Liver (tissue), 9 donors: Measurements from ENCODE around the gene BAIAP2. TPM values are rescaled to one million over a fixed set of nuclear protein-coding genes. Genes with fewer than 3 reads are reported as not detected.
A peak's percentile ranks its signal among the peaks of the same experiment; 100 is the strongest.

Source experiments
- DNase-seq: peaks from one replicate; pipeline ENCODE4 v3.0.0-alpha.2; 2017; ENCODE audit warnings: low spot score
- H3K27ac ChIP-seq, 2 donors: one replicate each; pipeline ENCODE4 v1.7.0; 2013; ENCODE audit warnings: inconsistent platforms in 2 of 2, low read length in 2 of 2, control low read depth in 1 of 2, low read depth in 1 of 2, mild to moderate bottlenecking in 1 of 2
- H3K27me3 ChIP-seq, 4 donors: one replicate each; pipeline versions ENCODE4 v1.6.1 to v1.7.0; 2013; ENCODE audit warnings: low read length in 3 of 4, inconsistent platforms in 1 of 4, mild to moderate bottlenecking in 1 of 4, moderate library complexity in 1 of 4; ENCODE audit not compliant: control insufficient read depth in 4 of 4, insufficient read depth in 4 of 4
- H3K36me3 ChIP-seq, 4 donors: one replicate each; pipeline versions ENCODE4 v1.6.1 to v1.7.0; 2013; ENCODE audit warnings: low read length in 3 of 4, mild to moderate bottlenecking in 3 of 4, low read depth in 1 of 4, moderate library complexity in 1 of 4; ENCODE audit not compliant: control insufficient read depth in 4 of 4, insufficient read depth in 3 of 4
- H3K4me1 ChIP-seq, 4 donors: one replicate each; pipeline versions ENCODE4 v1.6.1 to v1.7.0; 2013; ENCODE audit warnings: low read length in 3 of 4, mild to moderate bottlenecking in 3 of 4, moderate library complexity in 1 of 4; ENCODE audit not compliant: control insufficient read depth in 4 of 4, insufficient read depth in 4 of 4
- H3K4me3 ChIP-seq, 3 donors: one replicate each; pipeline versions ENCODE4 v1.6.1 to v1.7.0; 2013; ENCODE audit warnings: low read length in 3 of 3, control low read depth in 1 of 3, low read depth in 1 of 3, mild to moderate bottlenecking in 1 of 3
- H3K9ac ChIP-seq, 2 donors: one replicate each; pipeline ENCODE4 v1.7.0; 2013; ENCODE audit warnings: low read length in 2 of 2, mild to moderate bottlenecking in 2 of 2, moderate library complexity in 2 of 2, control low read depth in 1 of 2, low read depth in 1 of 2
- H3K9me3 ChIP-seq, 4 donors: one replicate each; pipeline versions ENCODE4 v1.6.1 to v1.7.0; 2013; ENCODE audit warnings: low read length in 3 of 4; ENCODE audit not compliant: control insufficient read depth in 4 of 4
- EGR1 ChIP-seq, 2 donors: IDR thresholded peaks; 2 replicates each; pipeline ENCODE4 v1.6.1; 2016 to 2018; ENCODE audit warnings: antibody characterized with exemption in 2 of 2, low read depth in 2 of 2
- FOXA1 ChIP-seq: IDR thresholded peaks from 2 replicates; pipeline ENCODE4 v1.6.1; 2016; ENCODE audit warnings: antibody characterized with exemption
- FOXA2 ChIP-seq: IDR thresholded peaks from 2 replicates; pipeline ENCODE4 v1.6.1; 2016; ENCODE audit warnings: antibody characterized with exemption
- GABPA ChIP-seq, 2 donors: IDR thresholded peaks in 1 of 2; conservative IDR thresholded peaks in 1 of 2; 2 replicates each; pipeline ENCODE4 v1.6.1; 2016; ENCODE audit warnings: antibody characterized with exemption in 2 of 2, mild to moderate bottlenecking in 1 of 2, moderate library complexity in 1 of 2
- HNF4A ChIP-seq, 2 donors: conservative IDR thresholded peaks; 2 replicates each; pipeline ENCODE4 v1.6.1; 2016; ENCODE audit warnings: antibody characterized with exemption in 2 of 2, mild to moderate bottlenecking in 2 of 2
- HNF4G ChIP-seq: IDR thresholded peaks from 2 replicates; pipeline ENCODE4 v1.6.1; 2016; ENCODE audit warnings: antibody characterized with exemption
- JUND ChIP-seq, 2 donors: IDR thresholded peaks; 2 replicates each; pipeline ENCODE4 v1.6.1; 2016; ENCODE audit warnings: antibody characterized with exemption in 2 of 2
- NR2F2 ChIP-seq: IDR thresholded peaks from 2 replicates; pipeline ENCODE4 v1.6.1; 2016; ENCODE audit warnings: antibody characterized with exemption
- RXRA ChIP-seq, 2 donors: IDR thresholded peaks; 2 replicates each; pipeline ENCODE4 v1.6.1; 2017 to 2018; ENCODE audit warnings: antibody characterized with exemption in 2 of 2, mild to moderate bottlenecking in 1 of 2
- SP1 ChIP-seq: IDR thresholded peaks from 2 replicates; pipeline ENCODE4 v1.6.1; 2018; ENCODE audit warnings: antibody characterized with exemption, mild to moderate bottlenecking
- TAF1 ChIP-seq: conservative IDR thresholded peaks from 2 replicates; pipeline ENCODE4 v1.6.1; 2016; ENCODE audit warnings: antibody characterized with exemption, mild to moderate bottlenecking
- YY1 ChIP-seq: IDR thresholded peaks from 2 replicates; pipeline ENCODE4 v1.6.1; 2016; ENCODE audit warnings: antibody characterized with exemption, mild to moderate bottlenecking
- WGBS: extraction: QIAGEN DNeasy Blood & Tissue Kit; methylation state at CpG from one replicate; pipeline ENCODE4 v1.1.7; 2013; 5-methylcytosine and 5-hydroxymethylcytosine counted together
- polyA plus RNA-seq, 2 donors: library from polyadenylated mRNA; stranded (reverse) in 1 of 2; unstranded in 1 of 2; fragments of 200-250 nt in 1 of 2; fragments of >200 nt in 1 of 2; fragmentation: Nextera tagmentation in 1 of 2; extraction: Ambion mirVana in 1 of 2; gene quantifications; one replicate each; pipeline versions ENCODE4 v1.2.1 to v1.2.3, GENCODE V29; 2013 to 2015
- total RNA-seq, 2 donors: library from RNA; depleted of rRNA; stranded (reverse); fragments of >200 nt; gene quantifications; one replicate each; pipeline ENCODE4 v1.2.3, GENCODE V29; 2014
- TF ChIP-seq, protein P1 (sequence below): fragments of 150-350 bp; IDR thresholded peaks from 2 replicates; pipeline ENCODE4 v1.5.1; 2017; ENCODE audit warnings: improper control_type of control experiment, low read depth, low read length; ENCODE audit not compliant: missing input control
- TF ChIP-seq, protein P2 (sequence below): IDR thresholded peaks from 2 replicates; pipeline ENCODE4 v1.6.1; 2016; ENCODE audit warnings: antibody characterized with exemption
- TF ChIP-seq, protein P3 (sequence below): IDR thresholded peaks from 2 replicates; pipeline ENCODE4 v1.6.1; 2016; ENCODE audit warnings: antibody characterized with exemption
- TF ChIP-seq, protein P4 (sequence below): IDR thresholded peaks from 2 replicates; pipeline ENCODE4 v1.6.1; 2016; ENCODE audit warnings: antibody characterized with exemption
- donor health status: healthy.
- donor health status: healthy.
- donor health status: healthy.
- donor health status: healthy.
- donor health status: healthy.

BAIAP2 gene
- total and polyA plus RNA-seq, 4 donors: 8.1 to 61.3 (median 44.9) TPM

DNA sequence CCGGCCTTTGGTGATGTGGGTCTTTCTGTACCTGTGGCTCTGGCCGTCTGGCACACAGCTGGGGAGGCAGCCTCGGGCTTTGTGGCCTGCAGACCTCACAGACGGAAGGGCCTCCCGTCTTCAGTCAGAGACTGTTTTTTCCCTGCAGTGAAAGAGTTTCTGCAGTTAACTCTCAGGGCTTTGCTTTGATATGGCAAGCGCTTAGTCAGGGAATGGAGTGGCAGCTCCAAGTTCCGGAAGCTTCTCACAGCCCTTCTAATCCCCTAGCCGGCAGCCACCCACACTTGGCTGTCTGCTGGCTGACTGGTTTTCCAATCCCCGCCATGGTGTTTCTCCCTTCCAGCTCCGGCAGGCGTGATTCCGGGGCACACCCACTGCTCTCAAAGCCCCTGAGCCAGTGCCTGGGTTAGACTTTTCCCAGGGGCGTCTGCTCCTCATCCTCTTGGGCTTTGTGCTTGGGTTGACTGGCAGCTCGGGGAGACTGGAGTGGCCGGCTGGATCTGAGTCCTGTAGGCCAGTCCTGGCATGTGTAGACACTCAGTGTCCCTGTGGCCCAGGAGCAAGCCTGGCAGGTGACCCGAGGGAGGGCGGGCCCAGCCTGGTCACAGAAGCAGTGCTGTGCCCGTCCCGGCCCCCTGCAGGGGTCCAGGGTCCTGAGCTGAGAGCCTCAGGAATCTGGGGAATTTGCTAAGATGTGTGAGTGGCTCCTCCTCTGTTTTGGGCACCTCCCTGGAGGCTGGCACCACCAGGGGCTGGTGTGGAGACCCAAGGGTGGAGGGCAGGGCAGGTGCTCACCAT, 29.9 kb downstream of the BAIAP2 start:
- TF ChIP-seq, protein P1, sequence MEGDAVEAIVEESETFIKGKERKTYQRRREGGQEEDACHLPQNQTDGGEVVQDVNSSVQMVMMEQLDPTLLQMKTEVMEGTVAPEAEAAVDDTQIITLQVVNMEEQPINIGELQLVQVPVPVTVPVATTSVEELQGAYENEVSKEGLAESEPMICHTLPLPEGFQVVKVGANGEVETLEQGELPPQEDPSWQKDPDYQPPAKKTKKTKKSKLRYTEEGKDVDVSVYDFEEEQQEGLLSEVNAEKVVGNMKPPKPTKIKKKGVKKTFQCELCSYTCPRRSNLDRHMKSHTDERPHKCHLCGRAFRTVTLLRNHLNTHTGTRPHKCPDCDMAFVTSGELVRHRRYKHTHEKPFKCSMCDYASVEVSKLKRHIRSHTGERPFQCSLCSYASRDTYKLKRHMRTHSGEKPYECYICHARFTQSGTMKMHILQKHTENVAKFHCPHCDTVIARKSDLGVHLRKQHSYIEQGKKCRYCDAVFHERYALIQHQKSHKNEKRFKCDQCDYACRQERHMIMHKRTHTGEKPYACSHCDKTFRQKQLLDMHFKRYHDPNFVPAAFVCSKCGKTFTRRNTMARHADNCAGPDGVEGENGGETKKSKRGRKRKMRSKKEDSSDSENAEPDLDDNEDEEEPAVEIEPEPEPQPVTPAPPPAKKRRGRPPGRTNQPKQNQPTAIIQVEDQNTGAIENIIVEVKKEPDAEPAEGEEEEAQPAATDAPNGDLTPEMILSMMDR: no peak
- TF ChIP-seq TAF1 (no peak), FOXA1 (no peak), GABPA (IDR thresholded peaks at IDR 0.05 in 1 of 2, conservative IDR thresholded peaks at IDR 0.05 in 1 of 2) (no peak), HNF4G (no peak), NR2F2 (no peak), FOXA2 (no peak)
- TF ChIP-seq, protein P2, sequence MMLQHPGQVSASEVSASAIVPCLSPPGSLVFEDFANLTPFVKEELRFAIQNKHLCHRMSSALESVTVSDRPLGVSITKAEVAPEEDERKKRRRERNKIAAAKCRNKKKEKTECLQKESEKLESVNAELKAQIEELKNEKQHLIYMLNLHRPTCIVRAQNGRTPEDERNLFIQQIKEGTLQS: no peak
- TF ChIP-seq, protein P3, sequence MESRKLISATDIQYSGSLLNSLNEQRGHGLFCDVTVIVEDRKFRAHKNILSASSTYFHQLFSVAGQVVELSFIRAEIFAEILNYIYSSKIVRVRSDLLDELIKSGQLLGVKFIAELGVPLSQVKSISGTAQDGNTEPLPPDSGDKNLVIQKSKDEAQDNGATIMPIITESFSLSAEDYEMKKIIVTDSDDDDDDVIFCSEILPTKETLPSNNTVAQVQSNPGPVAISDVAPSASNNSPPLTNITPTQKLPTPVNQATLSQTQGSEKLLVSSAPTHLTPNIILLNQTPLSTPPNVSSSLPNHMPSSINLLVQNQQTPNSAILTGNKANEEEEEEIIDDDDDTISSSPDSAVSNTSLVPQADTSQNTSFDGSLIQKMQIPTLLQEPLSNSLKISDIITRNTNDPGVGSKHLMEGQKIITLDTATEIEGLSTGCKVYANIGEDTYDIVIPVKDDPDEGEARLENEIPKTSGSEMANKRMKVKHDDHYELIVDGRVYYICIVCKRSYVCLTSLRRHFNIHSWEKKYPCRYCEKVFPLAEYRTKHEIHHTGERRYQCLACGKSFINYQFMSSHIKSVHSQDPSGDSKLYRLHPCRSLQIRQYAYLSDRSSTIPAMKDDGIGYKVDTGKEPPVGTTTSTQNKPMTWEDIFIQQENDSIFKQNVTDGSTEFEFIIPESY: no peak
- Histone ChIP-seq H3K9ac (peak overlapping the region; percentile 38 to 47), H3K27ac (peak overlapping the region; percentile 80 to 89), H3K27me3 (no peaks in the 10 kb centered on the region), H3K9me3 (no peaks in the 10 kb centered on the region), H3K4me1 (peaks cover 25 to 68% (median 53%) of the 10 kb centered on the region in 4 donors), H3K4me3 (no peak overlapping the region), H3K36me3 (peaks cover 0 to 10% (median 2%) of the 10 kb centered on the region in 4 donors)
- 71% methylated on average over 19 of the region's 19 CpGs for WGBS
- no peak for DNase-seq

DNA sequence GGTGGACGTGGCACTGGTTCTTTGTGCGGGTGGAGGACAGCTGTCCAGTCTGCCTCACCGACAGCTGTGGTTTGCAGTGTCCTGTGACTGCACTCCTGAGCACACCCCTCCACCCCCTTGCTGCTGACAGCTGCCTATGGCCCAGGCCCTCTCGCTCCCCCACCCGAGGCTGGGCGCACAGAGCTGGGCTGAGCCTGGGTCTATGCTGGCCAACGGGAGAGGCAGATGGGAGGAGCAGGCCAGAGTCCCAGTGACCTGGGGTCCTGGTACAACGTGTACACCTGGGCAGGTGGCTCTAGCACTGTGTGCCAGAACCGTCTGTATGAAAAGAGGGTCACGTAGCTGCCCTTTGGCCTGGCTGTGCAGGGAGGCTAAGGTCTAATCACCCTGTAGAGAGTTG, 30.5 kb downstream of the BAIAP2 start:
- Histone ChIP-seq H3K36me3 (peaks cover 0 to 4% (median 1%) of the 10 kb centered on the region in 4 donors), H3K9me3 (no peaks in the 10 kb centered on the region), H3K27me3 (no peaks in the 10 kb centered on the region), H3K27ac (peak overlapping the region; percentile 80 to 89), H3K4me1 (peaks cover 28 to 70% (median 55%) of the 10 kb centered on the region in 4 donors), H3K4me3 (no peak overlapping the region), H3K9ac (peak overlapping the region in 1 of 2 donors; percentile 47)
- 38% methylated on average over 10 of the region's 10 CpGs for WGBS
- TF ChIP-seq EGR1 (IDR thresholded peaks at IDR 0.05; ENCODE audit: low read depth in 2 of 2): no peak
- TF ChIP-seq HNF4G: peak; percentile 74
- peak; percentile 87 to 88 for TF ChIP-seq HNF4A (conservative IDR thresholded peaks at IDR 0.05)
- TF ChIP-seq YY1: no peak
- TF ChIP-seq, protein P4, sequence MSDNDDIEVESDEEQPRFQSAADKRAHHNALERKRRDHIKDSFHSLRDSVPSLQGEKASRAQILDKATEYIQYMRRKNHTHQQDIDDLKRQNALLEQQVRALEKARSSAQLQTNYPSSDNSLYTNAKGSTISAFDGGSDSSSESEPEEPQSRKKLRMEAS: peak; percentile 3
- TF ChIP-seq FOXA1: no peak
- TF ChIP-seq, protein P3: no peak
- TF ChIP-seq SP1: peak; percentile 77
- peak in 1 of 2 donors; percentile 8 for TF ChIP-seq JUND (IDR thresholded peaks at IDR 0.05)
- TF ChIP-seq RXRA (IDR thresholded peaks at IDR 0.05): peak; percentile 68 to 82
- TF ChIP-seq NR2F2: peak; percentile 34
- peak; percentile 47 for DNase-seq
